GM13977 (cell line): ENCODE measurements around the gene LENEP.

Experiments
- DNase-seq: peaks from one replicate; pipeline ENCODE4 v3.0.0; 2012; ENCODE audit warnings: low spot score
- CTCF ChIP-seq: IDR thresholded peaks from 2 replicates; pipeline ENCODE4 v1.5.1; 2012; ENCODE audit warnings: mild to moderate bottlenecking, control low read depth; ENCODE audit not compliant: insufficient read depth; ENCODE audit errors: extremely low read depth, missing control alignments
- in situ Hi-C: fragments of 300-500 bp; cut with MboI; formaldehyde crosslinking; loops from one replicate; pipeline ENCODE4 v1.12.0; 2022; ENCODE audit warnings: low sequenced_read_pairs, low pct_unique_long_range_greater_than_20kb, mixed read lengths, inconsistent platforms; ENCODE audit not compliant: unreplicated experiment

Gene LENEP

GRCh38 chr1:155016231-155016831 lies 22.9 kb downstream of the LENEP start:
- no peak for DNase-seq
- in situ Hi-C loops, result no loop called here
- no peak for TF ChIP-seq CTCF

GRCh38 chr1:155017041-155017945 lies 23.9 kb downstream of the LENEP start:
- peak; percentile 89 for DNase-seq
- peak; percentile 100 for TF ChIP-seq CTCF
- in situ Hi-C loops, result no loop called here

GRCh38 chr1:155017946-155018316 lies 24.5 kb downstream of the LENEP start:
- in situ Hi-C loops, result no loop called here
- no peak for TF ChIP-seq CTCF
- DNase-seq, result peak; percentile 69

GRCh38 chr1:155018617-155019348 lies 25.4 kb downstream of the LENEP start:
- TF ChIP-seq CTCF, result no peak
- in situ Hi-C loops, result no loop called here
- no peak for DNase-seq

- no peak for DNase-seq
- in situ Hi-C loops, result no loop called here
- TF ChIP-seq CTCF, result no peak
Measured at GRCh38 chr1:155019377-155020245, 26.2 kb downstream of the LENEP start.
